HPDE6-E6E7 (cell line): Measurements from ENCODE around the gene CPN2.

Experiments
- DNase-seq: peaks from one replicate; pipeline ENCODE4 v3.0.0; 2011; ENCODE audit warnings: missing footprints; ENCODE audit errors: extremely low spot score

The CPN2 gene

GRCh38 chr3:194380326-194380725, 29.2 kb upstream of the CPN2 start:
- no peak for DNase-seq

- DNase-seq = no peak
These were observed 28.5 kb upstream of the CPN2 start for GRCh38 chr3:194379651-194380050.

- DNase-seq = no peak
These were observed 28.1 kb upstream of the CPN2 start for GRCh38 chr3:194379231-194379630.

- DNase-seq = no peak
These were observed 26.6 kb upstream of the CPN2 start for GRCh38 chr3:194377708-194378107.

GRCh38 chr3:194376241-194376560, 25.1 kb upstream of the CPN2 start:
- DNase-seq = no peak

- DNase-seq = no peak
These were observed 24.5 kb upstream of the CPN2 start for GRCh38 chr3:194375473-194376240.

GRCh38 chr3:194374935-194375334, 23.8 kb upstream of the CPN2 start:
- no peak for DNase-seq

GRCh38 chr3:194373899-194374298, 22.8 kb upstream of the CPN2 start:
- no peak for DNase-seq

GRCh38 chr3:194373028-194373427, 21.9 kb upstream of the CPN2 start:
- DNase-seq = no peak

GRCh38 chr3:194370753-194371152, 19.6 kb upstream of the CPN2 start:
- no peak for DNase-seq

GRCh38 chr3:194369522-194370279, 18.6 kb upstream of the CPN2 start, which contains the start of gene LRRC15:
LRRC15 (minus strand) TSS chr3:194369743; CDS start chr3:194361043, 8,700 bp downstream.
- DNase-seq = peak; percentile 34

- DNase-seq = no peak
These were observed 17.8 kb upstream of the CPN2 start for GRCh38 chr3:194368918-194369317.

- DNase-seq = no peak
These were observed 17.1 kb upstream of the CPN2 start for GRCh38 chr3:194367992-194368841.

- DNase-seq = no peak
These were observed 14.9 kb upstream of the CPN2 start for GRCh38 chr3:194365978-194366490.

- DNase-seq = no peak
These were observed 14.4 kb upstream of the CPN2 start for GRCh38 chr3:194365526-194365925.

- no peak for DNase-seq
These were observed 13.7 kb upstream of the CPN2 start for GRCh38 chr3:194364652-194365434.

GRCh38 chr3:194364314-194364651, 13.2 kb upstream of the CPN2 start:
- DNase-seq = no peak

GRCh38 chr3:194360568-194360967, 9.4 kb upstream of the CPN2 start:
- no peak for DNase-seq

GRCh38 chr3:194357681-194358080, 6.6 kb upstream of the CPN2 start:
- DNase-seq = no peak

GRCh38 chr3:194355379-194355778, 4.3 kb upstream of the CPN2 start:
- no peak for DNase-seq

GRCh38 chr3:194354315-194354714, 3.2 kb upstream of the CPN2 start:
- DNase-seq = no peak
